HG03095 (cell line): ENCODE data around the gene PDE2A.

Experiments used
- ATAC-seq: cut with Tn5 transposase; IDR thresholded peaks from one replicate; pipeline ENCODE4 v1.9.1; 2021; ENCODE audit warnings: moderate library complexity; ENCODE audit not compliant: unreplicated experiment

Gene PDE2A

GRCh38 chr11:72661486-72661885, 12.7 kb downstream of the PDE2A start:
- ATAC-seq: no peak

GRCh38 chr11:72658989-72659640, 15.1 kb downstream of the PDE2A start:
- no peak for ATAC-seq

GRCh38 chr11:72657411-72658100, 16.7 kb downstream of the PDE2A start:
- no peak for ATAC-seq

DNA sequence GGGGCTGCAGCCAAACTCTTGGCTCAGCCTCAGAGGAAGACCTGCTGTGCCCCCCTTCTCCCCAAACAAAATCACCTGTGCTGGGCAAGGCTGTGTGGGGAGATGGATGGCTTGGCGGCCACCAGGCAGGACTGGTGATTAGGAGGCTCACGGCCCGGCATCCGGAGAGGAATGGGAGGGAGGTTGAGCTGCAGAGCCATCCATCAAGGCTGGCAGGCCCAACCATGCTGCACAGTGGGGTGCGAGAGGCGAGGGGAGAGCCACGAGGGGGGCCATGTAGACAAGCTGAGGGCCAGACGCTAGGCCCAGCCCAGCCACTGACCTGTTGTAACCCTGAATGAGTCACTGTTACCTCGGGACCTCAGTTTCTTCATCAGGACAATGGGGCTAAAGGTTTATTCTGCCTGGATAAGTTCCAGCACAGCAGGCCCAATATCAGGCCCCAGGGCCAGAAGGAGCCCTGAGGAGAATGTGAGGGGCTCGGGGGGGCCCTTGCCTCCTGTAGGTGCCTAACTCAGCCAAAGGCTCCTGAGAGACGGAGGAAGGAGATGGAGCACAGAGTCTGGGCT, 18.2 kb downstream of the PDE2A start:
- ATAC-seq: no peak

- no peak for ATAC-seq
Observed at GRCh38 chr11:72655014-72655413, 19.2 kb downstream of the PDE2A start.

GRCh38 chr11:72653649-72654048, 20.6 kb downstream of the PDE2A start:
- no peak for ATAC-seq

DNA sequence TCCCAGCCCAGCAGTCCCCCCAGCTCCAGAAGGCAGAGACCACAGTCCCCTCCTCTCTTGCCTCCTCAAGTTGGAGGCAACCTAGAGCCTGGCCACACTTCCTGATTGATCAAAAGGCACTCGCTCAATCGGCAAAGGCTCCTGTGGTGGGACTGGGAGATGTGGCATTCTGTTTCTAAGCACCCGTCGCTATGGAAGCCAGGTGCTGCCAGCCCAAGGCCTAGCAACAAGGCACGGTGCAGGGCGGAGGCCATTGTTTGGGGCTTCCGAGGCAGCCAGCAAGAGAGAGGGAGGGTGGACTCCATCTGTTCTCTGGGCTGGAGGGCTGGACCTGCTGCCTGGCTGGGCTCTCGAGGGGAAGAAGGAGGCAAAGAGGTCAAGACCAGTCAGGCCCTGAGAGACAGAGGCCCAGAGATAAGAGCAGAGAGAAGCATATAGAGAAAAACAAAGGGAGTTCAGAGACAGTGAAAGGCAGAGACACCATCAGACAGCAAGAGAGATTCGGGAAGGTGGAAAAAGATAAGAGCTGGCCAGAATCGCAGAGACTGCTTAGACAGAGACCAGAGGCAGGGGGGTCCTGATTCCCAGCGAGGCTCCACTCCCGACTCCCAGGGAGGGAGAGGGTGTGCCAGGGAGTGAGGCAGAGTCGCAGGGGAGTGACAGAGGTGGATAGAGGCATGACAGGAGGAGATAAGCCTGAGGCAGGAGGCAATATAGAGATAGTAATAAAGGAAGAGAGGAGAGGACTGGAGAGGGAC, 21.2 kb downstream of the PDE2A start:
- ATAC-seq: no peak

- ATAC-seq: no peak
Observed at GRCh38 chr11:72652133-72652532, 22.1 kb downstream of the PDE2A start.

DNA sequence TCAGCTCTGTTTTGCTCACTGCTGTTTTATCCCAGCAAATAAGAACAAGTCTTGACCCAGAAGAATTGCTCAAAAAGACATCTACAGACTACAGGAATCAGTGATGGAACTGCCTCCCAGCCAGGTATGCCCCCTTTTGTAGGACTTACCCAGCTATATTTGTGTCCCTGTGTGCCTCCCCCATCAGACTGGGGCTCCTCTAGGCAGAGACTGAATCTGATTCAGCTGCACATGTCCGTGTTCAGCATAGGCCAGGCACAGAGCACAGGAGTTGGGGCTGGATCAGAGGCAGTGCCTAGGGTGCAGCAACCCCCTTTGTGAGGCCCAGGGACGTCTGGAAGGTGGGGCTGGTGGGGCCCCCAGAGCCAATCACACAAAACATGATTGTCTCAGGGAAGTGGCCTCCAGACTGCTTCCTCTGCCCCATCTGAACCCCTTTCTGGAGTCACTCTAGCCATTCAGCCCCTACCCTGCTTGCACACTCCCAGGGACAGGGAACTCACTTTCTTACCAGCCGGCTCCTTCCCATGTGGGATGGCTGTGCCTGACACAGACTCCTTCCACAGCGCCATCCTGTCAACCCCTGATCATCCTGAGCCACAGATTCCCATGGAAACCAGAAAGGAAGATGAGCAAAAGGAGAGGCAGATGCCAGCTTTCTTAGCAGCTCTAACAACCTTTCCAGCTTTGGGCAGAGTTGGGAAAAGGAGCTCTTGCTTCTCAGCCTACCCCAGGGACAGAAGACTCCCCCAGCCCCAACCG, 24.8 kb downstream of the PDE2A start:
- ATAC-seq: no peak

DNA sequence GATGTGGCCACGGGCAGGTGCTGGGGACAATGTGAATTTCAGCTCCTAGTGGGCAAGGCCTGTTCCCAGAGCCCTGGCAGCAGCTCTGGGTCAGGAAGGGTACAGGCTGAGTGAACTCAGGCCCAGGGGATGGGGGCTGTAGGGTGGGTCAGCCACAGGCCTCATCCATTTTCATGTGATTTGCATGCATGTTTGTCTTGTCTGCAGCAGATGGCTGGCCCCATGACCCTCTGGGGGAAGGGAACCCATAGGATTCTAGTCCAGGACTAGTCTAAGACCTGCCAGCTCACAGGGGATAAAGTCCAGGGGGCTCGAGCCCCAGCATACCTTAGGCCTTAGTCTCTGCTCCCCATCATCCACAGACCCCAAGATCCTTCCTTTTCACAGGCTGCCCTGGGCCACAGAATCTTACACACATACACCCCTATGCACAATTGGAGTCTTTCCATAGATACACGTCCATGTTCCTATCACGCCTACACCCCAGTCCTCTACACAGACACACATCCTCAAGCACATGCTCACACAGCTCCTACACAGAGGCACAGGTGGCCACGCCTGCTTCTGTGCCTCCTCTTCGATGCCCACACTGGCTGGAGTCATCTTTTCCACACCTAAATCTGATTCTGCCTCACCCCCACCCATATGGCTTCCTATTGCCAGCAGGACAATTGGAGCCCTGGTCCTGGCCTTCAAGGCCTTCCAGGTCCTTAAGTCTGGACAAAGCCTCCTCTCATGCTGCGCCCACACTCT, 25.7 kb downstream of the PDE2A start:
- ATAC-seq: no peak

DNA sequence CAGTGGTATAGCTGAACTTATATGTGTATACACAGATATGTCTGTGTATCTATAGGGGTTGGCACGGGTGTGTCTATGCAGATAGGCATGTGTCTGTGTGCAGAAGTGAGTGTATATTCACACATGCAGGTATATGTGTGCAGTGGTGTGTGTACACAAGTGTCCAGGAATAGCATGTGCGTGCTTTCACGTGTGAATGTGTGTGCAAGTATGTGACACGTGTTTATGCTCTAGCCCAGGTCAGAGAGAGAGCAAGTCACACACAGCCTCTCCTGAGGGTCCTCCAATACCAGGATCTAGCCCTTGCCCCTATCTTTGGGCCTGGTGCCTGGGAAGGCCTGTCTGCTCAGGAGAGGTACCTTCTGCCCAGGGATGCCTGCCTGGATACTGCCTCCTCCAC, 26.3 kb downstream of the PDE2A start:
- ATAC-seq: no peak

- ATAC-seq: no peak
Observed at GRCh38 chr11:72646472-72646871, 27.8 kb downstream of the PDE2A start.

GRCh38 chr11:72646024-72646423, 28.2 kb downstream of the PDE2A start:
- no peak for ATAC-seq

- ATAC-seq: no peak
Observed at GRCh38 chr11:72643547-72643946, 30.7 kb downstream of the PDE2A start.

GRCh38 chr11:72642884-72643522, 31.2 kb downstream of the PDE2A start:
- no peak for ATAC-seq

DNA sequence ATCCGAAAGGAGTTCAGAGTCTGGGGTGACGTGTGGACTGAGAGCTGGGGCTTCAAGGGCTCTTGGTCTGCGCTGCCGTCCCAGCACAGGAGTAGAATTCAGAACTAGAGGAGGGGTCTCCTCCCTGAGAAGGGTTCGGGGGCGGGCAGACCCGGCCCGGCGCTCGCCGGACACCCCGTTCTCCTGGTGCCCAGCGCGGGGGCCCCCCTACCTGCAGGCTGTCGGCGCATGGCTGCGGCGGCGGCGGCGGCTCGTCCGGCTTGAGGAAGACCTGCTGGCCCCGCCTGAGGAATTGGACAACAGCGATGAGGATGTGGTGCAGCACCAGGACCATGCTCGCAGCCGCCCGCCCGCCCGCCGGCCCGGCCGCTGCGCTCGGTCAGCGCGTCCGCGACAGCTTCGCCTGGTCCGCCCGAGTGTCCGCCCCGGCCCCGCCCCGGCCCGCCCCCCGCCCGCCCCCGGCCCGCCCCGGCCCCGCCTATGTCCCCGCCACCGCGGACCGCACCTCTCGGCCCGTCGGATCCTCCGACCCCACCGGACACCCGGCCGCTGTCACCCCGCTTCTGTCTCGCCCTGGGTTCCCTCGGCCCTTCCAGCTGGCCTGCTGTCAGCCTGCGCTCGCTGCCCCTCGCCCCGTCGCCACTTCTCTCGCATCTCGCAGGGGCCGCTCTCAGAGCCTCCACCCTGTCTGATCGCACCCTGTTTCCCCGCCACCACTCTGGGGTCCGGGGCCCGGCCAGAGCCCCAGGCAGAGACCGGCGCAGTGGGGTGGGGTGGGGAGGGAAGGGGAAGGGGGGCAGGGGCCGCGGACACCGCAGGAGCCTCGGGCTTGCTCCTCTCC, 32.0 kb downstream of the PDE2A start:
- ATAC-seq: no peak

GRCh38 chr11:72641522-72642042, 32.6 kb downstream of the PDE2A start:
- ATAC-seq: no peak

- ATAC-seq: no peak
Observed at GRCh38 chr11:72639502-72640375, 34.5 kb downstream of the PDE2A start.
